Thymus (tissue), 11 donors: ENCODE results near the gene SLC12A1. TPM values are rescaled to one million over a fixed set of nuclear protein-coding genes. Genes with fewer than 3 reads are reported as not detected.

Experiments
- DNase-seq, 9 donors: peaks; one replicate each; pipeline ENCODE4 v3.0.0-alpha.2; 2013; ENCODE audit warnings: low spot score in 9 of 9, low read depth in 6 of 9, missing footprints in 1 of 9
- H3K27ac ChIP-seq, 2 donors: one replicate each; pipeline ENCODE4 v1.5.1; 2013; ENCODE audit warnings: control low read depth in 1 of 2, low read depth in 1 of 2, low read length in 1 of 2, mild to moderate bottlenecking in 1 of 2, moderate library complexity in 1 of 2
- H3K27me3 ChIP-seq, 2 donors: one replicate each; pipeline ENCODE4 v1.5.1; 2013; ENCODE audit warnings: low read length in 1 of 2; ENCODE audit not compliant: control insufficient read depth in 2 of 2, insufficient read depth in 1 of 2
- H3K36me3 ChIP-seq, 2 donors: one replicate each; pipeline ENCODE4 v1.5.1; 2013; ENCODE audit warnings: low read length in 1 of 2, mild to moderate bottlenecking in 1 of 2, moderate library complexity in 1 of 2; ENCODE audit not compliant: control insufficient read depth in 2 of 2, insufficient read depth in 2 of 2
- H3K4me1 ChIP-seq, 2 donors: one replicate each; pipeline ENCODE4 v1.5.1; 2013; ENCODE audit warnings: low read length in 2 of 2; ENCODE audit not compliant: control insufficient read depth in 2 of 2, insufficient read depth in 2 of 2
- H3K4me3 ChIP-seq, 2 donors: one replicate each; pipeline ENCODE4 v1.5.1; 2013; ENCODE audit warnings: low read length in 2 of 2, control low read depth in 1 of 2, mild to moderate bottlenecking in 1 of 2
- H3K9me3 ChIP-seq, 2 donors: one replicate each; pipeline ENCODE4 v1.5.1; 2013; ENCODE audit warnings: low read length in 1 of 2, mild to moderate bottlenecking in 1 of 2; ENCODE audit not compliant: control insufficient read depth in 2 of 2, insufficient read depth in 1 of 2
- WGBS: extraction: QIAGEN DNeasy Blood & Tissue Kit; methylation state at CpG from one replicate; pipeline ENCODE4 v1.1.7; 2013; 5-methylcytosine and 5-hydroxymethylcytosine counted together
- polyA plus RNA-seq: library from polyadenylated mRNA; stranded (reverse); fragments of 200-250 nt; gene quantifications from one replicate; pipeline ENCODE4 v1.2.3, GENCODE V29; 2013
- total RNA-seq: library from RNA; stranded (reverse); fragments of 120-200 nt; gene quantifications from one replicate; pipeline ENCODE4 v1.2.4, GENCODE V29; 2013
- donor health status: healthy.

The SLC12A1 gene
- total and polyA plus RNA-seq, 2 donors = 0.05 to 0.11 TPM

DNA sequence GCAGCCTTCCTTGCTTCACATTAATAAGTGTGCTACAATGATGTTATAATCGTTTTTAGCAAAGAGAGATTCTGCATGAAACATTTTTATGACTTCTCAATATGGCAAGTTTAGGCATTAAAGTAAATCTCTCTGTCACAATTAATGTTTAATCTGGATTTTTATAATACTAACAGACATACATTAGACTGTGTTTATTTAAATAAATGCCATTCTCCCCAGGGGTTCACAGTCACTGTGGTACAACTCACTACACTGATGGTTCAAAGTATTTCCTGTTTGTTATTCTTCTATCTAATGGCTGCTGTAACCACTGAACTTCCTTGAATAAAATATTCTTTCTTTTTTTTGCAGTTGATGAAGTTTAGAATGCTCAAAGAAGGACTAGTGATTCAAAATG lies 59.0 kb downstream of the SLC12A1 start:
- no peak overlapping the region for H3K4me3 ChIP-seq
- no peaks in the 10 kb centered on the region for H3K4me1 ChIP-seq
- DNase-seq = no peak
- H3K36me3 ChIP-seq = no peaks in the 10 kb centered on the region
- H3K27me3 ChIP-seq = peaks cover 0 to 2% of the 10 kb centered on the region in 2 donors
- WGBS = 93% methylated on average over 1 of the region's 1 CpG
- H3K9me3 ChIP-seq = no peaks in the 10 kb centered on the region
- no peak overlapping the region for H3K27ac ChIP-seq

DNA sequence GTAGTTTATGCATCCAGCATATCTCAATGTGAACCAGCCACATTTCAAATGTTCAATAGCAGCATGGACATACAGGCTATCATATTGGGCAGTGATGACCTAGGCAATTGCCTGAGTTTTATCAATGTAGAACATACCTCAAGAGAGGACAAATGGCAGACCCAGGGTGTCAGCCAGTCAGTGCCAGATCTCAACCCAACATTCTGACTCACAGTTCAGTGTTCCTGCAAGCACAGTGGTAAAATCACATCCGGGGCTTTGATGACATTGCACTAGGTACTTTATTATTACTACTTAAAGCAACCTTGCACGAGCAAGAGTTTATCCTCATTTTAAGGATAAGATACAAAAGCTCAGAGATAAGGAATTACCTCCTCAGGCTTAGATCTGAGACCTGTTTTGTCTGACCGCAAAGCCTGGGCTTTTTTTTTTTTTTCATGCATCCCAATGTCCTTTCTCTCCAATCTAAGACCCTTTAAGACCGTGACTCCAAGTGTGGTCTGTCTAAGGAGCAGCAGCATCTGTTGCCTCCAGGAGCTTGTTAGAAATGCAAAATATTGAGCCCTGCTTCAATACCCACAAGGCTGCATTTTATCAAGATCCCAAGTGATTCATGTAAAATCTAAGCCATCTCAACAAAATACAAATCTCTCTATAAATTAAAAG lies 60.1 kb downstream of the SLC12A1 start:
- H3K27me3 ChIP-seq = peaks cover 0 to 2% of the 10 kb centered on the region in 2 donors
- no peak overlapping the region for H3K4me3 ChIP-seq
- no peak overlapping the region for H3K27ac ChIP-seq
- no peaks in the 10 kb centered on the region for H3K36me3 ChIP-seq
- WGBS = 64% methylated on average over 4 of the region's 4 CpGs
- no peak for DNase-seq
- H3K4me1 ChIP-seq = no peaks in the 10 kb centered on the region
- H3K9me3 ChIP-seq = no peaks in the 10 kb centered on the region

DNA sequence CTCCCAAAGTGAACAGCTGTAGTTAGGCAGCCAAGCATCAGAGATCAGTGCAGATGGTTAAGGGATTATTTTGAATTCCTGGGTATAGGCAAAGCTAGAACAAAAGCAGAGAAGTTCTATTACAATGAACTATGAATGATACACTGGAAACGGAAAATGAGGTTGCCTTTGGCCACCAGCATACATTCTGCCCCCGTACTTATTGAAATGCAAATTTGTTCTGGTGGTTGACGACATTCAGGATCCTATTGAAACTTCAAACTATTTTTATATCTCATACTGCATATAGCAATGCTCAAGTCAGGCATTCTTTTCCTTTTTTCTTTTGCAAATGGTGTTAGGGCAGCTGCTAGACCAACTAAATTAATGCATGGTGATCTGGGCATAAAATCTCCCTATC lies 61.7 kb downstream of the SLC12A1 start:
- Histone ChIP-seq H3K4me3 (no peak overlapping the region), H3K36me3 (no peaks in the 10 kb centered on the region), H3K9me3 (no peaks in the 10 kb centered on the region), H3K27me3 (no peaks in the 10 kb centered on the region), H3K27ac (no peak overlapping the region), H3K4me1 (no peaks in the 10 kb centered on the region)
- 92% methylated on average over 3 of the region's 3 CpGs for WGBS
- no peak for DNase-seq

DNA sequence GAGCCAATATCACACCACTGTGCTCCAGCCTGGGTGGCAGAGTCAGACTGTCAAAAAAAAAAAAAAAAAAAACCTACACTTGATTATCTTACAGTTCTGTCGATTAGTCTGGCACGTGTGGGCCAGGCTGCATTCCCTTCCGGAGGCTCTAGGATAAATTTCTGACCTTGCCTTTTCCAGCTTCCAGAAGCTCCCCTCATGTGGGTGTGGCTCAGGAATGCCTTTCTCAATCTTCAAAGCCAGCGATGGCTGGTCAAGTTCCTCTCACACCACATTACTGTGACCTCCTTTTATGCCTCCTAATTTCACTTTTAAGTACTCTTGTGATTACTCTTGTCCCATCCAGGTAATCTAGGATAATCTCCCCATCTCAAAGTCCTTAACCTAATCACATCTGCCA lies 66.9 kb downstream of the SLC12A1 start:
- H3K4me1 ChIP-seq = no peaks in the 10 kb centered on the region
- no peak overlapping the region for H3K27ac ChIP-seq
- H3K4me3 ChIP-seq = no peak overlapping the region
- 77% methylated on average over 4 of the region's 4 CpGs for WGBS
- H3K9me3 ChIP-seq = no peaks in the 10 kb centered on the region
- no peaks in the 10 kb centered on the region for H3K27me3 ChIP-seq
- no peaks in the 10 kb centered on the region for H3K36me3 ChIP-seq
- no peak for DNase-seq

DNA sequence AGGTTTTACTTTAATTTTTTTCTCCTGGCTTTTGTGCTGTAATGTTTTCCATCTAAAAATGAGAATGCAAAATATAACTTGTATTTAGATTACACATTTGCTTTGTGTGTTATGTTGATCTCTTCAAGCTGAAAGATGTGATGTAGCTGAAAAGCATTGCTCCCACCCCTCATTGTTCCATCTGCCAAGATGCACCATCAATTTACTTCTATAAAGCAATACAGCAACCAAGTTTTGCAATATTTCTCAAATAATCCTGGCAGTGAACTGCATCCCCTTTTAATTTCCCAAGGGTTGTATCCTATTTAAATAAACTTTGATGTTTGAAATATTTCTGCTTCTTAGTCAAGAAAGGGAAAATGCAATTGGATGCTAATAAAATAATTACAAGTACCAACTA lies 72.6 kb downstream of the SLC12A1 start:
- no peak overlapping the region for H3K27ac ChIP-seq

DNA sequence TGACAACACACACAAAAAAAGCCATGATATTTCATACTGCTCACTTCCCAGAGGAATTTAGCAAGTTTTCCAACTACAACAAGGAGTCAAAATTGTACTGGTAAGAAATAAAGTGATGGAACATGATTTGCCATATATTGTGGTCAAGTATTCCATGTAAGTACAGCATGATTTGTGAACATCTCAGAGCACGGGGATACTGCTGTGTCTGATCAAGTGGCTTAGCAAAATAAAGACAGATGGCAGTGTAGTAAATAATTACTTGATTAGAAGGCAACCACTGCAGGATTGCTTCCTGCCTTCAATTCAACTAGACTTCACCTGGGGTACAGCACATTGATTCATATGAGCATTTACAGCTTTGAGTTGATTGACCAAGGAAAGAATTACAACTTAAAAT lies 73.5 kb downstream of the SLC12A1 start:
- H3K4me3 ChIP-seq = no peak overlapping the region
- WGBS = 75% methylated on average over 1 of the region's 1 CpG

More for the DNA sequence above, 72.6 kb downstream of the SLC12A1 start:
- Histone ChIP-seq H3K9me3 (no peaks in the 10 kb centered on the region), H3K36me3 (no peaks in the 10 kb centered on the region), H3K4me1 (no peaks in the 10 kb centered on the region), H3K27me3 (no peaks in the 10 kb centered on the region), H3K4me3 (no peak overlapping the region)
- DNase-seq = no peak

DNA sequence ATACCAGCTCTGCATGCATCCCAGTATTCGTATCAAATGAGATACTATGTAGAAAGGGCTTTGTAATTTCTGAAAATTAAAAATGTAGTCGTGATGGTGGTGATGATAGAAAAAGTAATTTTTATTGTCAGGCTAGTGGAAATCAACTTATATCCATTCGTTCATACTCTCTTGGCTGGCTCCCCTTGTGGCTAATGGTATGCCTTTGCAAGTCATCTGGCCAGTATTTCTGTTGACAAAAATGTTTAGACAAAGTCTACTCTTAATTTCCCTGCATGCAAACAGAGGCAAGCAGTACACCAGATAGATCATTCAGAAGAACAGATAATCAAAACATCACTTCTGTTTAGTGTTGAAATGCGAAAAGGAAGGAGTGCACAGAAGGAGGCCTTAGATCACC lies 75.6 kb downstream of the SLC12A1 start:
- 92% methylated on average over 4 of the region's 4 CpGs for WGBS
- no peaks in the 10 kb centered on the region for H3K4me1 ChIP-seq
- H3K27me3 ChIP-seq = no peaks in the 10 kb centered on the region
- H3K9me3 ChIP-seq = no peaks in the 10 kb centered on the region
- no peak overlapping the region for H3K4me3 ChIP-seq
- no peak for DNase-seq
- H3K36me3 ChIP-seq = no peaks in the 10 kb centered on the region
- H3K27ac ChIP-seq = no peak overlapping the region

More for the DNA sequence above, 73.5 kb downstream of the SLC12A1 start:
- Histone ChIP-seq H3K9me3 (no peaks in the 10 kb centered on the region), H3K27me3 (no peaks in the 10 kb centered on the region), H3K36me3 (no peaks in the 10 kb centered on the region), H3K27ac (no peak overlapping the region), H3K4me1 (no peaks in the 10 kb centered on the region)
- DNase-seq = no peak

DNA sequence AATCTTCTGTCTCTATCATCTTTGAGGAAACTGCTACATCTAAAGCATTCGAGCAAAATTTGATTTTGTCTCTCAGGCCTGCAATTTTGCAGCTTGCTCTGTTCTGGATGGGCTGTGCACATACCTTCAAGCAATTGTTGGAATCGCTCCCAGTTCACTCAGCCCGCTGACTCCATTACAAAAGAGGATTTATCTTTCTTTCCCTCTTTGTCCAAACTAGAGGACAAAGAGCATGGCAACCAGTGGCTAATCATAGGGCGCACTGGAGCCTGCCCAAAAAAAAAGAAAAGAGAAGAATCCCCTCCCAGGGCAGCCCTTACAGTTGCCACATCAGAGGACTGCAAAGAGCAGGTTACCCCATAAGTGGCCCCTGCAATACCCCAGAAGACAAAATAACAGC lies 76.1 kb downstream of the SLC12A1 start:
- Histone ChIP-seq H3K27ac (no peak overlapping the region), H3K27me3 (no peaks in the 10 kb centered on the region), H3K36me3 (no peaks in the 10 kb centered on the region), H3K9me3 (no peaks in the 10 kb centered on the region), H3K4me1 (no peaks in the 10 kb centered on the region), H3K4me3 (no peak overlapping the region)
- DNase-seq = no peak
- 92% methylated on average over 4 of the region's 4 CpGs for WGBS

DNA sequence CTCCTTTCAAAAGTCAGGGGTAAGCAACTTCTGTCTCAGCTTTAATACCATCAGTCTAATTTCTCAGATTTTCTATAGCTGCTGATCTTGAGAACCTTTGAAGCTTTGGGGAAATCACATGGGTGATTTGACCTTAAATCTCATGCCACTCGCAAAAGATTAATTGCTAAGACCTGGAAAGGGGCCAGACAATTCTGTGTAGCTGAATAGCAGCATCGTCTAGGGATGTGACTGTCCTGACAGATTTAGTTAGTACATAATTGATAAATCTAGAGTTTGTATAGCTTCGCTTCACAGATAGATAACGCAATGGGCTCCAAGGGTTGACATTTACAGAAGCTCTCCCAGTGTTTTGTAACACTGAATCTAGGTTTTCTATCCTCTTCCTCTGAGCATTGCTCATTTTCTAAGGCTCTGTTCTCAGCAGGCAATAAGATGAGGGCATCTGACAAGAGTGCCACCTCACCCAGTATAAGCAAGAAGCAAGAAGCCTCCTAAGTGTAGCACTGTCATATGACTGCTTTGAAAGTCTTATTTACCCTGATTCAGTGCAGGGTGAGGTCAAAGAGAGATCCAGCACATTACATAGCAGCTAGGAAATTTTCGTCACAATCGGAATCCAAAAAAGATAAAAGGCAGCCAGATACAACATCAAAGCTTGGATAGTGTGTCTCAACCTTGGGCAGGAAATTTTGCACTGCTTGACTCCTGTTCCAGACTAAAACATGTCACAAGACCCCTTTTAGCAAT lies 77.5 kb downstream of the SLC12A1 start:
- no peak overlapping the region for H3K4me3 ChIP-seq
- H3K36me3 ChIP-seq = no peaks in the 10 kb centered on the region
- H3K4me1 ChIP-seq = no peaks in the 10 kb centered on the region
- no peaks in the 10 kb centered on the region for H3K9me3 ChIP-seq
- no peak overlapping the region for H3K27ac ChIP-seq
- DNase-seq = no peak
- WGBS = 84% methylated on average over 6 of the region's 6 CpGs
- H3K27me3 ChIP-seq = no peaks in the 10 kb centered on the region
